ENCODE measurements around the gene SREBF2. TPM values are rescaled to one million over a fixed set of nuclear protein-coding genes. Genes with fewer than 3 reads are reported as not detected.

The SREBF2 gene
- total RNA-seq, 1 donor from 2014 or later, result 132 TPM

GRCh38 chr22:41919357-41920224 is 86.7 kb downstream of the SREBF2 start:
- intact Hi-C loops (cut with micrococcal nuclease), result no loop called here

DNA sequence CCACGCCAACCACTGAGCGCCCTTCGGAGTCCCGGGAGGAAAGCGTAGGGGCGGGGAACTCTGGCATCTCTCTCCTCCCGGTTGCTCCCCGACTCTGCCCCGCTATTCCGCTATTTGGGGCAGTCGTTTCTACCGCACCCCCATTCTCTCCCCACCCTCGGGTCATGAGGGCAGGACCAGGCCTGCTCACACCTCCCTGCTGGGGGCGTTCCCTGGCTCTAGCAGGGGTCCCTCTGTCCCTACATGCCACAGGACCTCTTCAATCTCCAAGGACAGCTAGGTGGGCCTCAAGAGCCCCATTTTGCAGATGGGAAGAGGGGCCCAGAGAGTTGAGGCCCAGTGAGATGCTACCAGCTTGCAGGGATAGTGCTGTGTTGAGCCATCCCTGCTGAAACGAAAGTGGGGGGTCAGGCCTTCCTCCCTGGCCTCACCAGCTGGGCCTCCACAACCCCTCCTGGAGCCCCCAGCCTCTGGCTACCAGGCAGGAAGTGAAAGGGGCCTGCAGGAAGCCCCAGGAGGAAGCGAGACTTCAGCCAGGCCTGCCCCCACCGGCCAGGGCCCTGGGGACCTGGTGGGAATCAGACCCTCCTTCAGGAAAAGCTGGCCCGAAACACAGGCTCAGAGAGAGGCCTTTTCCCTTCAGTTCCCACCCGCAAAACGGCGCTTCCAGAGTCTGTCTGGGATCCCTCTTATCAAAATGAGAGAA is 87.5 kb downstream of the SREBF2 start:
- intact Hi-C loops (cut with micrococcal nuclease), result no loop called here

DNA sequence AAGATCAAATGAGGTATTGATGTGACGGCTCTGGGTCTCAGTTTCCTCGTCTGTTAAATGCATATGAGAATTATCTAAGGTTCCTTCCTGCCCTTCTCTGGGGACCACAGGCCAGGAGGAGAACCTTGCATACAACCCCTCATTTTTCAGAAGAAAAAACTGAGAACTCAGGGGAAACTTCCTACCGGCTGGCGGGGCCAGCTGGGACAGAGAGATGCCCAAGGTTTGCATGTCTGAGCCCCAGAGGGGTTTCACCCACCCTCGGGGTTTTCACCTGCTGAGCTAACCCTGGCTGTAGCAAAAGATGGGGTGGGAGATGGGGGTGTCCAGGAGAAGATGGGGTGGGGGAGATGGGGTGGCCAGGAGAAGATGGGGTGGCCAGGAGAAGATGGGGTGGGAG is 89.4 kb downstream of the SREBF2 start:
- intact Hi-C loops (cut with micrococcal nuclease), result no loop called here

GRCh38 chr22:41922940-41923594 is 90.2 kb downstream of the SREBF2 start:
- intact Hi-C loops (cut with micrococcal nuclease), result no loop called here

- intact Hi-C loops (cut with micrococcal nuclease), result no loop called here
These were observed 90.8 kb downstream of the SREBF2 start for GRCh38 chr22:41923595-41924276.

DNA sequence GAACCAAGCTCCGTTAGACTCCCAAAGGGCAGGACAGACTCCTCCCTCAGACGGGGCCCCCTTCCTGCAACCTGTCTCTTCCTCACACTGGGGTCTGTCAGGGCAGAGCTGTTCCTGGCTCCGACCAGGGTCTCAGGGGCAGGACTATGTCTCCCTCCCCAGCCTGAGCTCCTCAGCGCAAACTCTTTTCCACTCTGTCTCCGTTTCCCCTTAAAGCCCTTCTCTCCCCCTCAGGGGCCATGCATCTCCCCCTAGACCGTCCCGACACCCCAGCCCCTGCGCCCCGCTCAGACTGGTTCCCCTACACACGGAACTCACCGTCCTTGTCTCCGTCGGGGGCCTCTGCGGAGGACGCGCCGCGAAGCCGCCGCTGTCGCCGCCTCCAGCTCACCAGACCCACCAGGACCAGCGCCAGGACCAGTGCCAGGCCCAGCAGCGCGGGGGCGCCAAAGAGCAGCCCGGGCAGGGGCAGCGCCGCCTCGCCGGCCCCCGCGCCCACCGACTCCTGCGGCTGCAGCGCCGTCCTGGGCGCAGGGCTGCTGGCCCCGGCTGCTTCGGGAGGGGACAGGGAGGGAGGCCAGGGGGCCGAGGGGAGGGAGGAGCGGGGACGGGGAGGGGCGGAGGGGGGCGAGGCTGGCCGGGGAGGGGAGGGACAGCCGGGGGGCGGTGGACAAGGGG is 93.0 kb downstream of the SREBF2 start:
- intact Hi-C loops (cut with micrococcal nuclease), result loop anchor here (1.0 kb wide), 1 partner anchor 14 kb away; no protein-coding TSS in a partner anchor

DNA sequence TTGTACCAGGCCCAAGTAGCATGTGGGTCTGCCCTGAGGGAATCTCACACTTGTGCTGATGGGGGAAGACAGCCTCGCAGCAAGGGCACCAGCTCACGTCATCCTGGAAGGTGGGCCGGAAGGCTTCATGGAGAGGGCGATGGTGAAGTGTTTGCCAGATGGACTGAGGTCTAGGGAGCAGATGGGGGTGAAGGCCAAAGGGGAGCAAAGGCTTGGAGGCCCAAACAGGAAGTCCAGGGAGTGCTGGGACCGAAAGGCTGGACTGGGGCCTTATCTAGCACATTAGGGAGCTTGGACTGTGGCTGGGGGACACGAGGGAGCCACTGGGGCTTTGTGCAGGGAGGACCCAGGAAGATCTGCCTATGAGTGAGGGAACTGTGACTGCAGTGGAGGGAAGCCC is 94.9 kb downstream of the SREBF2 start:
- intact Hi-C loops (cut with micrococcal nuclease), result no loop called here

DNA sequence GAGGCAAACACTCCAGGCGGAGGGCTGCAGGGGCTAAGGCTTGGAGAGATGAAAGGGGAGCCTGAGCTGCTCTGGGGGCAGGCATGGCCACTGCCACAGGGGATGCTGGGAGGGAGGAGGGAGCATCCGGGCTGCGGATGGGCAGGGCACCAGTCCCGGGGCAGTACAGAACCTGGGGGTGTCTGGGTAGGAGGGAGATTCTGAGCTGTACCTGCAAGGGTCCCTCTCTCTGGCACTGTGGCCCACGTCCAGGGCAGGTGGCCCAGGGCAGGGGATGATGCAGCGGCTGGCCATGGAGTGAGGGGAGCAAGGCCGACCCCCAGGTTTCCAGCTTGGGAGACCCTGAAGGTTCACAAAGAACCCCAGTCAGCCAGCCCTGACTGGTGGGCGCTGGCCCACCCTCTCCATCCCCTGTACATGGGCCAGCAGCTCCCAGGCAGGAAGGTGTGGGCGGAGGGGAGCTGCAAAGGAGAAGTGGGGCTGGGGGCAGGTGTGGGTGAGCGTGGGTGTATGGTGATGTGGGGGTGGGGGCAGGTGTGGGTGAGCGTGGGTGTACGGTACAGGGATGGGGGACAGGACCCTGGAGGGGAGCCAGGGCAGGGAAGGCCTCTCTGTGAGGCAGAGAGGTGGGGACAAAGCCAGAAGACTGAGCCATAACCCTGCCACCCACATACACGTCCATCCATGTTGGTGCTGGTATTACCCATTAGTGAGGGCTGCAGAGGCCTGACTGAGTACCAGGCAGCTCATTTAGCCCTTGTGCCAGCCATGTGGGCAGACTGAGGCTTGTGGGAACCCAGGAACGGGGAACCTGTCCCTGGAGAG is 95.9 kb downstream of the SREBF2 start:
- intact Hi-C loops (cut with micrococcal nuclease), result no loop called here

GRCh38 chr22:41929418-41929810 is 96.5 kb downstream of the SREBF2 start:
- intact Hi-C loops (cut with micrococcal nuclease), result no loop called here

DNA sequence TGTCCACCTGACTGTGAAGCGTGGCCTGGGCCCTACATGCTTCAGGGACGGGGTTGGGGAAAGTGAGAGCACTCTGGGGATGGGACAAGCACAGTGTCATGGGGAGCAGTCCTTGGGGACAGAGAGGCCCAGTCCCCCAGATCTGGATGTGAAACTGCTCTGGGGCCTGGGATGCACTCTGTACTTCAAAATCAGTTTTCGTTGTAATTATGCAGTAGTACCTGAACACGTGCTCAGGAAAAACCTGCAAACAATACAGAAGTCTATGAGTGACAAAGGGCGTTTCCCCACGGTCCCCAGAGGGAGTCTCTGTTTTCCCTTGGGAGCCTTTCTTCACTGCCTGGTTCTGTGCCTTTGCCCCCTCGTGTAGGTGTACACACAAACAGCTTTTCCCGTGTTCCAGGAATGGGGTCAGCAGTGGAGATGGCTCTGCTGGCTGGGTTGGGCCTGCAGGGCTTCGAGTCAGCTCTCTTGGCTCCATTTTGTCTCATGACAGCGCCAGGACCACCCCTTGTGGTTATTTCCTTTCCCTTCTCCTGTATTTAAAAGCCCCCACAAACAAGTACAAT is 98.9 kb downstream of the SREBF2 start:
- intact Hi-C loops (cut with micrococcal nuclease), result no loop called here

GRCh38 chr22:41932353-41932752 is 99.4 kb downstream of the SREBF2 start:
- intact Hi-C loops (cut with micrococcal nuclease), result no loop called here

- intact Hi-C loops (cut with micrococcal nuclease), result no loop called here
These were observed 100.7 kb downstream of the SREBF2 start for GRCh38 chr22:41933411-41934177.

DNA sequence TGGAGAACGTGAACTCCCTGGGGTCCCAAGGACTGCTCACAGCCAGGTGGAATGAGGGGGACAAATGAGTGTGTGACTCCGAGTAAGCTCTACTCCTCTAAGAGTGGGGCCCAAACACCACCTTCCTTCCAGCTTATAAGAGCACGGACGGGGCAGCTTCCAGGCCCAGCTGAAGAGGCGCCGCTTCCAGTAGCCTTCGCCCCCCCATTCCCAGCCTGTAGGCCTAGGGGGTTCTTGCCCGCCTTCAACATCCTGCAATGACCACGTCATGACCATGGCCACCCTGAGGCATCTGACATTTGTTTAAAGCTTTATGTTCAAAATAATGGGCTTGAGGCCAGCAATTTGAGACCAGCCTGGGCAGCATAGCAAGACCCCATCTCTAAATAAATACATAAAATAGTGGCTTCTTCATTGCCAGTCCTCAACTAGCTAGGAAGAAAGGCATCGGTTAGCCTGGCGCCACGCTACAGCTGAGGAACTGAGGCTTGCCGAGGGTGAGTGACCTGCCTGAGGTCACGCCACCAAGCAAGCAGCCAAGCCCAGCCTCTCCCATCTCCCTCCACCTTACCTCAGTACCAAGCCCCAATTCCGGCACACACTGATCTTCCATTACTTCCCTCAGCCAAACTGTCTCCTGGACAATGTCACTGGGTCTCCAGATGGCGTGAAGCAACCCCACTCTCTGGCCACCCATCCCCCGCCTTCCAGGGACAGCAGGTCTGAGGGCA is 101.5 kb downstream of the SREBF2 start:
- intact Hi-C loops (cut with micrococcal nuclease), result no loop called here

- intact Hi-C loops (cut with micrococcal nuclease), result no loop called here
These were observed 102.1 kb downstream of the SREBF2 start for GRCh38 chr22:41935015-41935351.

- intact Hi-C loops (cut with micrococcal nuclease), result no loop called here
These were observed 102.6 kb downstream of the SREBF2 start for GRCh38 chr22:41935509-41935908.

GRCh38 chr22:41936894-41937169 is 103.9 kb downstream of the SREBF2 start:
- intact Hi-C loops (cut with micrococcal nuclease), result no loop called here

DNA sequence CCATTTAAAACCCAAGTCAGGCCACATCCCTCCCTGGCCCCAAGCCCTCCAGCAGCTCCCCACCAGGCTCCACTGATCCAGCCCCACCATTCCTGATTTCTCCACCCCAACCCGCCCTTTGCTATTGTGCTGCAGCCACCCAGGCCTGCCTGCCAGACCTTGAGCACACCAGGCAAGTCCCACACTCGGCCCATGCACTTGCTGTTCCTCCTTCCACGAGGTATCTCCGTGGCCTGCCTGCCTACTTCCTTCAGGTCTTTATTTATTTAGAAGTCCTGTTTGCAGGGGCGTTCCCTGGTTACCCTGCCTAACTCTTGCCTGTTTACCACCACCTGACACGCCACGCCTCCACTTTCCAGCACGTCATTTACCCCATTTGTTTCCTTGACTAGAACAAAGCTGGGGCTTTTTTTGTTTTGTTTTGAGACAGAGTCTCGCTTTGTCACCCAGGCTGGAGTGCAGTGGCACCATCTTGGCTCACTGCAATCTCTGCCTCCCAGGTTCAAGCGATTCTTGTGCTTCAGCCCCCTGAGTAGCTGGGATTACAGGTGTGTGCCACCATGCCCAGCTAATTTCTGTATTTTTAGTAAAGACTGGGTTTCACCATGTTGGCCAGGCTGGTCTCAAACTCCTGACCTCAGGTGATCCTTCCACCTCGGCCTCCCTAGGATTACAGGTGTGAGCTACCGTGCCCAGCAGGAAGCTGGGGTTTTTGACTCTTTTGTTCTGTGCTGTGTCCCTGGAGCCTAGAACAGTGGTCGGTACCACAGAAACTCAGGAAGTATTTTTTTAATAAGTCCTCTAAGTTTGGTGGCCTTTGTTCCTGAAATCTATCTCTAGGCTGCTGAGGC is 107.3 kb downstream of the SREBF2 start:
- intact Hi-C loops (cut with micrococcal nuclease), result loop anchor here (1.0 to 10.0 kb wide), 6 partner anchors 14 to 475 kb away; partner anchors contain the start of genes ACO2, PHF5A, SNU13 and SREBF2
